BE2C (cell line): Measurements from ENCODE around the gene SDC4.

Experiments used
- DNase-seq: peaks from one replicate; pipeline ENCODE4 v3.0.0-alpha.2; 2020
- H3K27me3 ChIP-seq: fragments of 250-450 bp; sonication (Bioruptor Pico); 2 replicates; pipeline ENCODE4 v1.5.1; 2020; ENCODE audit warnings: mild to moderate bottlenecking
- H3K36me3 ChIP-seq: fragments of 250-450 bp; sonication (Bioruptor Pico); 2 replicates; pipeline ENCODE4 v1.5.1; 2020; ENCODE audit warnings: mild to moderate bottlenecking
- H3K4me1 ChIP-seq: fragments of 250-450 bp; sonication (Bioruptor Pico); 2 replicates; pipeline ENCODE4 v1.5.1; 2020
- H3K4me3 ChIP-seq: 2 replicates; pipeline ENCODE4 v1.5.1; 2011; ENCODE audit warnings: low read depth, low read length
- H3K9me3 ChIP-seq: fragments of 250-450 bp; sonication (Bioruptor Pico); 2 replicates; pipeline ENCODE4 v1.5.1; 2020
- TF ChIP-seq, protein P1 (sequence below): IDR thresholded peaks from 2 replicates; pipeline ENCODE4 v1.5.1; 2012; ENCODE audit warnings: mild to moderate bottlenecking, low read depth, low read length

Gene SDC4

DNA sequence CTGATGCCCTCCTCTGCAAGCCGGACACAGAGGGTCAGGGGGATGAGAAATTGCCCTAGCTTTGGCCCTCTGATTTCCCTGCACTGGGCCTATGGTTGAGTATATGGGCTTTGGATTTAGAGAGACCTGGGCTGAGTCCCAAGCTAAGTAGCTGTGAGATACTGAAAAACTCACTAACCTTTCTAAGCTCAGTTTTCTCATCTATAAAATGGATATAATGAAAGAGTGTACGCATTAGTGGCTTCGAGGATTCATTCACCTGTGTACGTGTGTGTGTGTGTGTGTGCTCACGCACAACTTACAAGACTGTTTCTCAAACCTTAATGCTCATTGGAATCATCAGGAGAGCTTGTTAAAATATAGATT is 54.2 kb downstream of the SDC4 start:
- H3K4me3 ChIP-seq: peak overlapping the region; percentile 63
- no peak for DNase-seq
- H3K27me3 ChIP-seq: peaks cover 11% of the 10 kb centered on the region
- no peaks in the 10 kb centered on the region for H3K36me3 ChIP-seq
- TF ChIP-seq, protein P1, sequence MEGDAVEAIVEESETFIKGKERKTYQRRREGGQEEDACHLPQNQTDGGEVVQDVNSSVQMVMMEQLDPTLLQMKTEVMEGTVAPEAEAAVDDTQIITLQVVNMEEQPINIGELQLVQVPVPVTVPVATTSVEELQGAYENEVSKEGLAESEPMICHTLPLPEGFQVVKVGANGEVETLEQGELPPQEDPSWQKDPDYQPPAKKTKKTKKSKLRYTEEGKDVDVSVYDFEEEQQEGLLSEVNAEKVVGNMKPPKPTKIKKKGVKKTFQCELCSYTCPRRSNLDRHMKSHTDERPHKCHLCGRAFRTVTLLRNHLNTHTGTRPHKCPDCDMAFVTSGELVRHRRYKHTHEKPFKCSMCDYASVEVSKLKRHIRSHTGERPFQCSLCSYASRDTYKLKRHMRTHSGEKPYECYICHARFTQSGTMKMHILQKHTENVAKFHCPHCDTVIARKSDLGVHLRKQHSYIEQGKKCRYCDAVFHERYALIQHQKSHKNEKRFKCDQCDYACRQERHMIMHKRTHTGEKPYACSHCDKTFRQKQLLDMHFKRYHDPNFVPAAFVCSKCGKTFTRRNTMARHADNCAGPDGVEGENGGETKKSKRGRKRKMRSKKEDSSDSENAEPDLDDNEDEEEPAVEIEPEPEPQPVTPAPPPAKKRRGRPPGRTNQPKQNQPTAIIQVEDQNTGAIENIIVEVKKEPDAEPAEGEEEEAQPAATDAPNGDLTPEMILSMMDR: no peak
- no peaks in the 10 kb centered on the region for H3K4me1 ChIP-seq
- H3K9me3 ChIP-seq: no peaks in the 10 kb centered on the region

DNA sequence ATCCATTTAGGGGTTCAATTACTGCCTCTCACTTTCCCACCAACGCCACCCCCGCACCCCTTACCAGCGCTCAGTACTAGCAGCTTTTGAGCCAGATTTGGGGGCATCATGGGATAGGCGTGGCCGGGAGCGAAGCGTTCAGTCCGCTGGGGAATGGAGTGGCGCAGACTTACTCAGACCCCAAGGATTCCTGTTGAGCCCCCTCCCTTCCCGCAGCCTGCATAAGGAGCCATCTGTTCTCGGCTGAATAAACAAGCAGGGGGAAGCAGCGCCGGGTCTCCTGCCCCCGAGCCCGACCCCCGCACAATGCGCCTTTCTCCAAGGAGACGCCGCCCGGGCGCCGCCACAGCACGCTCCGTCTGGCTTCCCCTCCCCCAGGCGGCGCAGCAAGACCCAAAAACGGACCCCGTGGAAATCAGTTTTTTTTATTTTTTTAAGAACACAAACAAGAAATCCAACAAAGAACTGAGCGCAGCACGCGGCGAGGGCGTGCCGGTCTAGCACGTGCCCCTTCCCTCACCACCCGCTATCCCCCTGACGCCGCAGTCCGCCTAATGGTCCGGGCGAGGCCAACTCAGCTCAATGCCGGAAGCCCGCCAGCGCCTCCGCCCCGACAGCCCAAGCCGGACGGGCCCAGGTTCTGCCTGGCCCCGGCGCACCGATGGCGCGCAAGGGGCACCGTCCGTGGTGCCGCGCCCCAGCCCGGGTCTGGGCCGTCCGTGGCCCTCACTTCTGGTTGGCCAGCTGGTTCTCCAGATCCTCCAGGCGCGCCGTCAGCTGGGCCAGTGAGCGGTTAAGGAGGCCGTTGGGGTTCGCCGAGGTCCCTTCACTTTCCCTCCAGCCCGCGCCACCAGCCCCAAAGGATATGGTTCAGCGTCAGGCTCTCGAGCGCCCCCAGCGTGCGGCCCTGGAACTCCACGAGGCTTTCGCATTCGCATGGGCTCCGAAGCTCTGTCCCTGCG is 54.9 kb downstream of the SDC4 start:
- peak; percentile 85 for DNase-seq

DNA sequence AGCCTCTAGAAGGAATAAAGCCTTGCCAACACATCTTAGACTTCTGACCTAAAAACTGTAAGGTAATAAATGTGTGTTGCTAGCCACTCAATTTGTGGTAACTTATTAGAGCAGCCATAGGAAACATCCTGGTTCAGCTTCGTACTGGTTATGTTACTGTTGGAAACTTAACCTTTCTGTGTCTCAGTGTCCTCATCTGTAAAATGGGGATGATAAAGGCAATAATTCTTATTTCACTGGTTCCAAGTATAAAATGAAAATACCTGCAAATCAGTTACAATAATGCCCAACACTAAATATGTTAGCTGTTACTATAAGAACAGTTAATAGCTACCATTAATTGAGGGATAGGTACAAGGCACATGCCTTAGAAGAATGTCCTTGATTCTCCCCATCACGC is 55.9 kb downstream of the SDC4 start:
- H3K4me1 ChIP-seq: no peaks in the 10 kb centered on the region

More for the DNA sequence above, 54.9 kb downstream of the SDC4 start:
- TF ChIP-seq, protein P1: peak; percentile 91
- H3K36me3 ChIP-seq: no peaks in the 10 kb centered on the region
- H3K4me1 ChIP-seq: no peaks in the 10 kb centered on the region
- no peaks in the 10 kb centered on the region for H3K9me3 ChIP-seq
- peak overlapping the region; percentile 63 for H3K4me3 ChIP-seq
- peaks cover 11% of the 10 kb centered on the region for H3K27me3 ChIP-seq

DNA sequence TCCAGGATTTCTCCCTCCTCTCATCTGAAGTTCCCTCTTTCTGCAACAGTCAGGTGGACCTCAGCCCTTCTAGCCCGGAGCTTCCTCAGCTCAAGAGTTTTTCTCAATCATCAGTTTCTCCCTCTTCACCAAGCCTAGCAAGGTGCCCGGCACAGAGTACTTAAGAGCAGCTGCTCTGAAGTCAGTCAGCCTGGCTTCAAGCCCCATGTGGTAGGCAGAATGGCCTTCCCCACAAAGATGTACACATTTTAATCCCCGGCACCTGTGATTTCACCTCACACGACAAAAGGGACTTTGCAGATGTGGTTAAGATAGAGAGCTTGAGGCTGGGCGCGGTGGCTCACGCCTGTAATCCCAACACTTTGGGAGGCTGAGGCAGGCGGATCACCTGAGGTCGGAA is 56.7 kb downstream of the SDC4 start:
- no peaks in the 10 kb centered on the region for H3K4me1 ChIP-seq
- TF ChIP-seq, protein P1: no peak
- no peak overlapping the region for H3K4me3 ChIP-seq
- H3K27me3 ChIP-seq: peaks cover 11% of the 10 kb centered on the region
- no peaks in the 10 kb centered on the region for H3K9me3 ChIP-seq
- DNase-seq: no peak
- H3K36me3 ChIP-seq: no peaks in the 10 kb centered on the region

More for the DNA sequence above, 55.9 kb downstream of the SDC4 start:
- TF ChIP-seq, protein P1: no peak
- no peaks in the 10 kb centered on the region for H3K9me3 ChIP-seq
- no peaks in the 10 kb centered on the region for H3K36me3 ChIP-seq
- no peak overlapping the region for H3K4me3 ChIP-seq
- no peak for DNase-seq
- peaks cover 11% of the 10 kb centered on the region for H3K27me3 ChIP-seq

DNA sequence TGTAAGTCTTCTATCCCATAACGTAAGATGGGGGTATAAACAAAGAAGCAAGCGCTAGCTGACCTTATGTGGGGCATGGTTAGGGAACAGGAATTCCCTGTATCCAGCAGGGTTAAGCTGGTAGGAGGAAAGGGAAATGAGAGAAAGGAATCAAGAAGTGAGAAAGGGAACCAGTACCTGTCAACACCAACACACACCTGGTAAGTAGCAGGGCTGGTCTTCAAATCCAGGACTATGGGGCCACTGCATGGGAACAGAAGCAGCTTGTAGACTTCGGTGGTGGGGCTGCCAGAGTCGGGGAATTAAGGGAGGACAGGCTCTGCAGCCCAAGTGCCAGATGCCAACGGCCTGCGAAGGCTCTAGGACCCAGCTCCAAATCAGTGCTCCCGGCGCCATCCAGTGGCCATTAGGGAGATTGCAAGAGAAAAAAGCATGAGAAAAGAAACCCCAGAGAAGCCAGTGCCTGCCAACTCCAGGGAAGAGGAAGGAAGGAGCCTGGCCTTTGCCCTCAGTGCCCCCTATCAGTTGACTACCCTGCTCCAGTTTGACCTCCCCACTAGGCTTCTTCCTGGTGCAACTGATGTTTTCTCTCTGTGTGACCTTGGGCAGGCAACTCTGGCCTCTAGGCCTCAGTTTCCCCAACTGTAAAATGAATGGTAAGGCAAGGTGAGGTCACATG is 57.4 kb downstream of the SDC4 start:
- no peaks in the 10 kb centered on the region for H3K4me1 ChIP-seq
- H3K9me3 ChIP-seq: no peaks in the 10 kb centered on the region
- no peaks in the 10 kb centered on the region for H3K36me3 ChIP-seq
- peak; percentile 79 for DNase-seq
- TF ChIP-seq, protein P1: peak; percentile 93
- H3K4me3 ChIP-seq: no peak overlapping the region
- peaks cover 16% of the 10 kb centered on the region for H3K27me3 ChIP-seq
